ENCODE data around the gene LAMA3.

LAMA3 gene

GRCh38 chr18:23682472-23682871 lies 6.8 kb upstream of the LAMA3 start:
- in situ Hi-C loops (cut with MboI; ENCODE audit: low sequenced_read_pairs, unreplicated experiment) = no loop called here
- peak; percentile 31 for DNase-seq (ENCODE audit: low spot score)
- TF ChIP-seq CTCF (IDR thresholded peaks at IDR 0.05; ENCODE audit: borderline replicate concordance, control extremely low read depth, extremely low read depth, insufficient read depth, missing control alignments) = no peak

GRCh38 chr18:23683155-23683554 lies 6.1 kb upstream of the LAMA3 start:
- TF ChIP-seq CTCF (IDR thresholded peaks at IDR 0.05; ENCODE audit: borderline replicate concordance, control extremely low read depth, extremely low read depth, insufficient read depth, missing control alignments) = no peak
- in situ Hi-C loops (cut with MboI; ENCODE audit: low sequenced_read_pairs, unreplicated experiment) = no loop called here
- DNase-seq (ENCODE audit: low spot score) = no peak

GRCh38 chr18:23683671-23684070 lies 5.6 kb upstream of the LAMA3 start:
- no peak for DNase-seq (ENCODE audit: low spot score)
- in situ Hi-C loops (cut with MboI; ENCODE audit: low sequenced_read_pairs, unreplicated experiment) = no loop called here
- no peak for TF ChIP-seq CTCF (IDR thresholded peaks at IDR 0.05; ENCODE audit: borderline replicate concordance, control extremely low read depth, extremely low read depth, insufficient read depth, missing control alignments)

GRCh38 chr18:23684515-23685197 lies 4.6 kb upstream of the LAMA3 start:
- in situ Hi-C loops (cut with MboI; ENCODE audit: low sequenced_read_pairs, unreplicated experiment) = no loop called here
- DNase-seq (ENCODE audit: low spot score) = no peak
- no peak for TF ChIP-seq CTCF (IDR thresholded peaks at IDR 0.05; ENCODE audit: borderline replicate concordance, control extremely low read depth, extremely low read depth, insufficient read depth, missing control alignments)

DNA sequence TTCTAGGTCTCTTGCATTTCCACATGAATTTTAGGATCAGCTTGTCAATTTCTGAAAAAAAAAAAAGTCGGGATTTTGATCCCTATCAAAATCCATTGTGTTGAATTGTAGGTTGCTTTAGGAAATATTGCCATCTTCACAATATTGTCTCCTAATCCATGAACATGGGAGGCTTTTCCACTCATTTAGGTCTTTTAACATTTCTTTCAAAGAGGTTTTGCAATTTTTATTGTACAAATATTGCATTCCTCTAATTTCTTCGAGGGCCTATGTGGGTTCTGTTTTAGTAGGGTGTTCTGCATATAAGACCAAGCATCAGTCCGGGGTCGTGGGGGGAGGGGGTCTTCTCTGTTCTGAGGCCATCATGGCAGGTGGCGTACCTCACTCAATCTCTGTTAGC lies 725 bp upstream of the LAMA3 start:
- no peak for DNase-seq (ENCODE audit: low spot score)
- no peak for TF ChIP-seq CTCF (IDR thresholded peaks at IDR 0.05; ENCODE audit: borderline replicate concordance, control extremely low read depth, extremely low read depth, insufficient read depth, missing control alignments)
- in situ Hi-C loops (cut with MboI; ENCODE audit: low sequenced_read_pairs, unreplicated experiment) = no loop called here

DNA sequence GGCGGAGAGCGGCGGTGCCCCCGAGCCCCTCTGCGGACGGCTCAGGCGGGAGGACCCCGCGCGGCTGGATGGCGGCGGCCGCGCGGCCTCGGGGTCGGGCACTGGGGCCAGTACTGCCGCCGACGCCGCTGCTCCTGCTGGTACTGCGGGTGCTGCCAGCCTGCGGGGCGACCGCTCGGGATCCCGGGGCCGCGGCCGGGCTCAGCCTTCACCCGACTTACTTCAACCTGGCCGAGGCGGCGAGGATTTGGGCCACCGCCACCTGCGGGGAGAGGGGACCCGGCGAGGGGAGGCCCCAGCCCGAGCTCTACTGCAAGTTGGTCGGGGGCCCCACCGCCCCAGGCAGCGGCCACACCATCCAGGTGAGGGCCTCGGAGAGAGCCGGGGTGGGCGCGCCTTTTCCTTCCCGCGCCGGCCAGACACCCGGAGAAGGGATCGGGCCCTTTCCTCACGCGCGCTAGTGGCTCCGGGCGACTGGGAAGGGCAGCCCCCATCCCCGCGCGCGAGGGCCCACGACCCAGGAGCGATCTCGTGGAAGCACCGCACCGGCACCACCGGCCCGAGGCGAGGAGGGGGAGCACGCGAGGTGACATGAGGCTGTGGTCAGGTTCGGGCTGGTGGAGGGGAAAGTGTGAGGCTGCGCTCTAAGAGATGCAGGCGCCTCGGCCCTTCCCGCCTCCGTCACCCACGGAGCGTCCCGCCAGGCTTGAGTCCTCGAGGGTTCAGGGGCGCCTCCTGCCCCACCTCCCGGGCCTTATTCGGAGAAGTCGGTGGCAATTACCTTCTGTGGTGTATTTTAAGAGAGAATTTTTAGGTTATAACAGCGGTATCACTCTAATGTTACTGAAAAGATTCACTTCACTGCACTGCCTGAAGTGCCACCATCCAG lies 607 bp downstream of the LAMA3 start:
- peak; percentile 50 for DNase-seq (ENCODE audit: low spot score)
- no peak for TF ChIP-seq CTCF (IDR thresholded peaks at IDR 0.05; ENCODE audit: borderline replicate concordance, control extremely low read depth, extremely low read depth, insufficient read depth, missing control alignments)
- in situ Hi-C loops (cut with MboI; ENCODE audit: low sequenced_read_pairs, unreplicated experiment) = no loop called here
